ENCODE measurements around the gene NOC4L. TPM values are rescaled to one million over a fixed set of nuclear protein-coding genes. Genes with fewer than 3 reads are reported as not detected.
"Not testable (repeated sequence)": the region's sequence is repeated elsewhere in the genome, so short reads cannot be mapped to it uniquely, and the experiment has no call there.

Gene NOC4L
- total RNA-seq, 1 donor from 2014 or later, result 25.0 TPM

GRCh38 chr12:132182206-132182710 lies 38.0 kb downstream of the NOC4L start:
- no peak for DNase-seq (ENCODE audit: low spot score)

GRCh38 chr12:132182711-132183365 lies 38.6 kb downstream of the NOC4L start:
- DNase-seq (ENCODE audit: low spot score), result no peak

DNA sequence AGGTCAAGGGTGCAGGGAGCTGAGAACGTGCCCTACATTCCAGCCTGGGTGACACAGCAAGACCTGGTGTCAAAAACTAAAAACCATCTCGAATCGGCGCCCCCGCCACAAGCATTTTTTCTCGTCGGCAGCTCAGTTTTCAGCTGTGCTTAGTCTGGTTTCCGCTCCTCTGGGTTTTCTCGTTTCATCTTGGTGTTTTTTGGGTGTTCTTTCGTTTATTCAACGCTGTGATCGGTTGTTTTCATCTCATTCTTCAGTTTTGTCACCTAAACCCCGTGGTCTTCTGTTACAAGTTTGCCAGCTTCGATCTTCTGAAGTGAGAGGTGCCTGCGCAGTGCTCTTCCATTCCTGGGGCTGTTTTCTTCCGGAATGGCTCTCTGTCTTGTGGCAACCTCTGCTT lies 41.4 kb downstream of the NOC4L start:
- no peak for DNase-seq (ENCODE audit: low spot score)

GRCh38 chr12:132186208-132186856 lies 42.1 kb downstream of the NOC4L start:
- no peak for DNase-seq (ENCODE audit: low spot score)

DNA sequence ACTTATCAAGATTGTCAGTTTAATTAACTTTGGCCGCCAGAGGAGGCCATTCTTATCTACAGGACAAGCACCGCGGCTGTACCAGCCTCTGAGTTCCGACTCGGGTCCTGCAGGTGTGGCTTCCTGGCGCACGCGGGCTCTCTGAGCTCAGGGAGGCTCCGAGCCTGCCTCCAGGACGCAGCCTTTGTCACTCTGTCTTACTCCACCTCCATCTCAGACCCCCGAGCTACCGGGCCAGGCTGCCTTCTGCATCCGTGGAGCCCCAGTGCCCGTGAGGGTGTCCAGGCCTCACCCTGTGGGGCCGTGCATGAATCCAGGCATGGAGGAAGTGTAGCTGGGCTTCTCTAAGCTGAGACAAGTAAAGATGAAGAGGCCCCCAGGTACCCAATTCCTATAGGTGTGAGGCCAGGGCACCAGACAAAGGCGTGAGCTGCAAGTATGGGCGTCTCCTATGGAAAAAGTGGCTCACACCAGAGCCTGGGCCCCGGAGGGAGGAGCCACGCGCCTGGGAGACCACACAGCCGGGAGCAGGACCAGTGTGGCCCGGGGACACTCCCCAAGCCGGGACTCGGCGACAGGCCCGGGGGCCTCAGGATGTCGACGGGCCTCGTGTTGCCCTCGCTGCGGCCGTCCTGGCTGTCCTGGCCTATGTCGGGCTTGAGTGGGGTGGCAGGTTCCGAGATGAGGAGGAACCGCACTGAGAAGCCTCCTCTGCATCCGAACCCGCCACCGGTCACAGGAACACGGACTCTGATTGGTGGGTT lies 42.8 kb downstream of the NOC4L start:
- no peak for DNase-seq (ENCODE audit: low spot score)

DNA sequence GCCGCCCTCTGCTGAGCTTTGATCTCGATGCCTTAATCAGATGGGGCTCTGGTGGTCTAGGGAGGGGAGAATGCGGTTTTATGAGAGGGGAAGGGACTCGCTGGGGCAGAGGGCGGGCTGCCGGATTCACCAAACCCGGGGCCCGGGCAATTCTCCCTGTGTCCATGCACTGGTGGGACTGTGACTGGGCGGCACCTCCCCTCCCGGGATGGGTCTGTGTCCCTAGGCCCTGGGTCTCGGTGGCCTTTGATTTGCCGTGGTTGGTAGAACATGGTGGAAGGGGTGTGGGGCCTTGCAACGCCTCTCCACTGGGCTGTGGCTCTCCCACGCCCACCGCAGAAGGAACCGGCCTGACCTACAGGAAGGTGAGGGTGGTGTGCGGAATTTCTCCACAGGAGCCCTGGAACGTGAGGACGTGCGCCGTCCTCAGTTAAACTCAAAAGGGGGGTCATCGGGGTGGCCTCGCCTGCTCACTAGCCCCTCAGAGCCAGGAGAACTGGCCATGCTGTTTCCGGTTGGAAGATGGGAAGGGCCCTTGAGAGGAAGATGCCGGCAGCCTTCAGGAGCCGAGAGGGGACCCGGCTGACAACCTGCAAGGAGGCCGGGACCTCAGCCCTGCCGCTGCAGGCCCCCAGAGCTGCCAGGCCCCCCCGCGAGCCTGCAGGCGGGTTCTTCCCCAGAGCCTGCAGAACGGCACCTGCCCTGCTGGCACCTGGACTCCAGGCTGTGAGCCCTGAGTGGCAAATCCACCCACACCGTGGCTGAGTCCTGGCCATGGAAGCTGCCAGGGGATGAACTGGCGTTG lies 43.6 kb downstream of the NOC4L start:
- DNase-seq (ENCODE audit: low spot score), result no peak

DNA sequence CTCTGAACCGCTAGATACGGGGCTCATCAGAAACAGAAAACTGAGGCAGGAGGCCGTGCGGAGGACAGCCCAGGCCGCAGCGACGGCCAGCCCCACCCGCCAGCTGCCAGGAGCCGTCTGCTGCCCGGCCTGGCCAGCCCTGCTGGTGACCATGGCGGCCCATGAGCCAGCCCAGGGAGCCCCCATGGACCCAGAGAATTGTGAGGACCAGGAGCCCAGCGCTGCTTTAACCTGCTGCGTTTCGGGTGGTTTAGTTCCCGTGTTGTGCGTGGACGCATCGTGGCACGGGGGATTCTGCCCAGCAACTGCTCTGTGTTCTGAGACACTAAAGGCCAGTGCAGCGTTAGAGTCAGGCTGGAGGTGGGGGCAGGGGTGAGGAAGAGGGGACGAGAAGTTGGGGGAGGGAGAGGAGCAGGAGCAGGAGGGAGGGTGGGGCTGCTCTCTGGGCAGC lies 44.2 kb downstream of the NOC4L start:
- no peak for DNase-seq (ENCODE audit: low spot score)

GRCh38 chr12:132188916-132189325 lies 44.7 kb downstream of the NOC4L start:
- no peak for DNase-seq (ENCODE audit: low spot score)

- DNase-seq (ENCODE audit: low spot score), result peak; percentile 91
Measured at GRCh38 chr12:132189378-132190011, 45.2 kb downstream of the NOC4L start.

DNA sequence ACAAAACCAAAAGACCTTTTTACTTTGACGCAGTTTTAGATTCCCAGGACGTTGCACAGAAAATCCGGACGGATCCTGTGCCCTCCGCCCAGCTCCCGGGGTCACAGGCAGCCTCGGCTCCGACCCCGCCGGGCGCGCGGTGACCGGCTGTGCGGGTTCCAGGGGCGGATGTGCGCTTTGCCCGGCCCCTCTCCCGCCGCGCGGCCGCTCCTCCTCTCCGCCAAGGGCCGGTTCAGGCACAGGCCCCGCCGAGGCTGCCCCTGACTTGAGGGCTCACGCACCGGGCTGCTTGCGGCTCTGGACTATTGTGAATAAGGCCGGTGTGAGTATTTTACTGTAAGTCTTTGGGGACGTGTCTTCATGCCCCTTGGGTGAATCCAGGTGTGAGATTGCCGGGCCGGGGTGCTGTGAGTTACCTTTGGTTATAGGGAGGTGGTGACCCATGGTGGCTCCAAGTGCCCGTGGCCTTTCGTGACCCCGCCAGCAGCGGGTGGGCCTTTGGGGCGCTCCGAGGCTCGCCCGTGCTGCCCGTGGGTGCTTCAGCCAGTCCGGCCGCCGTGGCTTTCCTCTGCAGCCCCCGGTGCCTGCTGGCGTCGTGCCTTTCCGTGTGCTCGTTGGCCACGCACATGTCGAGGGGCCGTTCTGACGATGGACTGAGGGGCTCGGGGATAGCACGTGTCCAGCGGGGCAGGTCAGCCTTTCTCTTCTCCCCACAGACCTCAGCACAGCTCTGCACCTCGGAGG lies 45.9 kb downstream of the NOC4L start:
- DNase-seq (ENCODE audit: low spot score), result no peak

- DNase-seq (ENCODE audit: low spot score), result no peak
Measured at GRCh38 chr12:132190834-132191500, 46.7 kb downstream of the NOC4L start.

GRCh38 chr12:132191715-132192553 lies 47.7 kb downstream of the NOC4L start:
- DNase-seq (ENCODE audit: low spot score), result no peak

GRCh38 chr12:132194056-132194455 lies 49.8 kb downstream of the NOC4L start:
- no peak for DNase-seq (ENCODE audit: low spot score)

DNA sequence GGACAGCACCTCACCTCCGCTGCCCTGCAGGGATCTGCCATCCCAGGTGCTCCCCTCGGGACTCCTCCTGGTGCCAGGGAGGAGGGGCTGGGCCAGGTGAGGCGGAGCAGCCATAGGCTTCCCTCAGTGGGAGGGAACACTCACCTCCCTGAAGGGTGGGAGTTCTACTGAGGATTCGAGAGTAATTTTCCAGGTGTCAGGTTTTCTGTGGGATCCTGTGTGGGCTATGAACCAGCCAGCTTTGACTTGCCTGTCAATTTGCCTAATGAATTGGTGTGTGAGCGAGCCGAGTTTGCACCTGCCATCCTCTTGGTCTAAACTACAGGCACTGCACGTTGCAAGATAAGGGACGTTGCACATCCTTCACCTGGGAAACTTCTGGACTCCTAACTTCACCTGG lies 50.3 kb downstream of the NOC4L start:
- DNase-seq (ENCODE audit: low spot score), result no peak

GRCh38 chr12:132195242-132195641 lies 51.0 kb downstream of the NOC4L start:
- not testable (repeated sequence) for DNase-seq (ENCODE audit: low spot score)

DNA sequence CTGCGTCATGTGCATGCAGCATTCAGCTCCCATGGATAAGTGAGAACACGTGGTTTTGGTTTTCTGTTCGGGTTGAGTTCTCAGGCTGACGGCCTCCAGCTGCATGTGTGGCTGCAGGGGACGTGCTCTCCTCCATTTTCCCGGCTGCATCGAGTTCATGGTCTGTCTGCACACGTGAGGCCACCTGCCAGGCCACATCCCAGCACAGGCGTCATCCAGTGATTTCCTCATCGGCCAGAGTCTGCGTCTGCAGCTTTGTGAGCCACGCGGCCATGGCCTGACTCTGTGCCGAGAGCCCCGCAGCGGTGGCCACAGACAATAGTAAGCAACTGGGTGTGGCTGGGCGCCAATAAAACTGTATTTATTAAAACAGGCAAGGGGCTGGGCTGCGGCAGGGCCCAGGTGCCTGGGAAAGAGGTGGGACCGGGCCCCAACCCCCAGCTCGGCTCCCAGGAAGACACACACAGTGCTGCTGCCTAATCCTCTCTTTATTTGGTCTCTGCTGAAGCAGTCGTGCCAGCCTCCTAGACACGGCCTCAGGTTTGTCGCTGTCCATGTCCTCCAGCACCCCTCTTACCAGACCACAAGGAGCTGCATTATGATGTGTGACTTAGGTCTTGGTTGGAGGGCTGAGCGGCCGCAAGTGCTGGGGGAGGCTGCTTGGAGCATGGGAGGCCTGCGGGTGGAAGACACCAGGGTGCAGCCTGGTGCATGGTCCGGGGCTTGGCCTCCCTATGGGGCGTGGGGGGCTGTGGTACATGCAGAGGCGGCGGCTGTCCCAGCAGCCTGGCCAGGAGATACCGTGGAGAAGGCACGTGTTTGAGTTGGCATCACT lies 52.0 kb downstream of the NOC4L start:
- no peak for DNase-seq (ENCODE audit: low spot score)

DNA sequence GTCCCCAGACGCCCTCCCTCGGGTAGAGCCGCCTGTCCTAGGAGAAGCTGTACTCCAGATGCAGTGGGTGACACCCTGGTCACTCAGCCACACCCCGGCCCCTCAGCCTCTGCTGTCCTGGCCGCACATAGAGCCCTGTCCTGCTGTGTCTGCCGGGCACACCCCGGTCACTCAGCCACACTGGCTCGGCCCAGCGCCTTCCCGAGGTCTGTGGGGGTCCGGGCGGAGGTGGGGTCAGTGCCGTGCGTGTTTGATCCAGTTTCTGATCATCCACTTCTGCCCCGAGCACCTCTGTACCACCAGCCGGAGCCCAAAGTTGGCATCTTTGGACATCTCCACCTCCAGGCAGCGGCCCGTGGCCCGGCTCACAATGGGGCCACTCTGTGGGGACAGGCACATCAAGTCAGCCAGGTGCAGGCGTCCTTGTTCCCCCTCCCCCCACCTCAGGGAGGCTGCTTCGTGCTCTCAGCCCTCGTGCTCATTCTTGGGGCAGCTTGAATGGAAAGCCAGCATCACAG lies 52.7 kb downstream of the NOC4L start:
- DNase-seq (ENCODE audit: low spot score), result no peak
